ENCODE data around the gene ALDH2. TPM values are rescaled to one million over a fixed set of nuclear protein-coding genes. Genes with fewer than 3 reads are reported as not detected.
"Not testable (repeated sequence)": the region's sequence is repeated elsewhere in the genome, so short reads cannot be mapped to it uniquely, and the experiment has no call there.

Gene ALDH2
- total RNA-seq, 1 donor from 2014 or later, result 66.4 TPM

- Histone ChIP-seq H3K36me3 (peaks cover 88 to 90% of the 10 kb centered on the region in 2 donors), H3K4me1 (no peaks in the 10 kb centered on the region), H3K27me3 (no peaks in the 10 kb centered on the region), H3K9me3 (no peaks in the 10 kb centered on the region), H3K4me3 (no peak overlapping the region), H3K27ac (no peak overlapping the region)
- intact Hi-C loops (cut with DNase I), result no loop called here
- DNase-seq (ENCODE audit: low spot score in 2 of 2), result no peak
- no peak for TF ChIP-seq CTCF (IDR thresholded peaks at IDR 0.05)
Measured at GRCh38 chr12:111803851-111804250, 37.1 kb downstream of the ALDH2 start.

- Histone ChIP-seq H3K9me3 (no peaks in the 10 kb centered on the region), H3K27ac (no peak overlapping the region), H3K4me1 (no peaks in the 10 kb centered on the region), H3K27me3 (no peaks in the 10 kb centered on the region), H3K4me3 (no peak overlapping the region), H3K36me3 (peaks cover 85 to 88% of the 10 kb centered on the region in 2 donors)
- DNase-seq (ENCODE audit: low spot score in 2 of 2), result no peak
- TF ChIP-seq CTCF (IDR thresholded peaks at IDR 0.05), result no peak
- intact Hi-C loops (cut with DNase I), result no loop called here
Measured at GRCh38 chr12:111806304-111806703, 39.6 kb downstream of the ALDH2 start.

GRCh38 chr12:111807232-111807631, 40.5 kb downstream of the ALDH2 start:
- Histone ChIP-seq H3K27me3 (no peaks in the 10 kb centered on the region), H3K4me1 (no peaks in the 10 kb centered on the region), H3K4me3 (no peak overlapping the region), H3K9me3 (no peaks in the 10 kb centered on the region), H3K27ac (no peak overlapping the region), H3K36me3 (peaks cover 76 to 82% of the 10 kb centered on the region in 2 donors)
- TF ChIP-seq CTCF (IDR thresholded peaks at IDR 0.05), result no peak
- intact Hi-C loops (cut with DNase I), result no loop called here
- DNase-seq (ENCODE audit: low spot score in 2 of 2), result no peak

DNA sequence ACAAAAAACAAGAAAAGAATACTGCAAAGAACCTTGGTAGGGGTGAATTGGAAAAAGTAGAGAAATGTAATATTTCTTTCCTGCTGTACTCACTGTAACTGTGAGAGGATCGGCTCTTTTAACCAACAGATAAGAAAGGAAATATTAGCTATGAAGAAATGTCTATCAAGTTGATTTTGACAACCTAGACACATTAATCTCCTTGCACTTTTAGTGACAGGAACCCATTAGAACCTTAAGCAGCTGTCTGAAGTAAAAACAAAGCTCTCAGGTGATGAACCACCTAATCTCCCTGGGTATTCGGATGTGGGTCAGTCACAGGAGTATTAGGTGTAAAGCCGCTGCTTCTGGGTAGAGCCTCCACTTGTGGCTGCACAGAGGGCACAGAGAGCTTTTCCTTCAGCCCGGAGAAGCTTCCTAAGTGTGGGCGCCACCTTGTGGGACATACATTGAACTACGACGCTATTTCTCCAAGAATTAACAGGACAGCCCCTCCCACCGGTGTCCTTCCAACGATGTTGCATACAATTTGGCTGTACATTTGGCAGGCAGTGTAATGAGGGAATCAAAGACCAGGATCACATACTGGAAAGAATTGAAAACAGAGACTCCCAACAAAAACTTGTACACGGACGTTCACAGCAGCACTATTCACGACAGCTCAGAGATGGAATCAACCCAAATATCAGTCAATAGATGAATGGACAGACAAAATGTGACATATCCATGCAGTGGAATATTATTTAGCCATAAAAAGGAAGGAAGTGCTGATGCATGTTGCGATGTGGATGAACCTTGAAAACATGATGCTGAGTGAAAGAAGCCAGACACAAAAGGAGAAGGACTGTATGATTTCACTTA, 46.4 kb downstream of the ALDH2 start:
- no peaks in the 10 kb centered on the region for H3K9me3 ChIP-seq
- no peak overlapping the region for H3K27ac ChIP-seq
- intact Hi-C loops (cut with DNase I), result loop anchor here (1.0 kb wide), 1 partner anchor 60 kb away; no protein-coding TSS in a partner anchor

GRCh38 chr12:111816065-111816615, 49.4 kb downstream of the ALDH2 start:
- Histone ChIP-seq H3K27ac (no peak overlapping the region), H3K4me3 (no peak overlapping the region), H3K36me3 (peaks cover 2 to 4% of the 10 kb centered on the region in 2 donors), H3K27me3 (no peaks in the 10 kb centered on the region), H3K4me1 (no peaks in the 10 kb centered on the region), H3K9me3 (no peaks in the 10 kb centered on the region)
- TF ChIP-seq CTCF (IDR thresholded peaks at IDR 0.05), result no peak
- intact Hi-C loops (cut with DNase I), result no loop called here
- DNase-seq (ENCODE audit: low spot score in 2 of 2), result peak in 1 of 2 donors; percentile 38

More for the DNA sequence above, 46.4 kb downstream of the ALDH2 start:
- H3K36me3 ChIP-seq, result peaks cover 27 to 33% of the 10 kb centered on the region in 2 donors
- H3K4me3 ChIP-seq, result no peak overlapping the region
- no peaks in the 10 kb centered on the region for H3K4me1 ChIP-seq
- peak; percentile 19 to 89 for DNase-seq (ENCODE audit: low spot score in 2 of 2)
- TF ChIP-seq CTCF (IDR thresholded peaks at IDR 0.05), result peak; percentile 78 to 88 (median 85)
- no peaks in the 10 kb centered on the region for H3K27me3 ChIP-seq

DNA sequence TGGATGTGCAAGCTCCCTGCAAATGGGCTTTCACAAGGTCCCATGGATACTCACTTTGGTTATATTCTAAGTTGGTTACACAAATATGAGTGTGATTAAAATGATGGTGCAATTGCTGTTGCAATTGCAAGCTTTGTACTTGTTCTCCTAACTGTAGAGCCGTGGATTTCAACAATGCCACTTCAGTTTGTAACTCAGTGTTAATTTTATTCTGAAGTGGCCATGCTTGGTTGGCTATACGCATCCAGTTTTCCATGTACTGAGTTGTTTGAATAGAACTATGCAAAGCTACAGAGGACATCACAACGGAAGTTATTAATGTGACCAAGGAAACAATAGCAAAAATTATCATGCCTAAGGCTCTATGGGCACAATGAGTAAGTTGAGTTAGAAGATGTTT, 50.2 kb downstream of the ALDH2 start:
- DNase-seq (ENCODE audit: low spot score in 2 of 2); H3K27me3 ChIP-seq; H3K4me1 ChIP-seq; H3K9me3 ChIP-seq; H3K4me3 ChIP-seq; H3K27ac ChIP-seq; intact Hi-C loops (cut with DNase I); H3K36me3 ChIP-seq: not testable (repeated sequence)

All from ascending aorta (tissue), 2 donors.